HG02973 (cell line): ENCODE data around the gene TFRC.
"Not testable (repeated sequence)": the region's sequence is repeated elsewhere in the genome, so short reads cannot be mapped to it uniquely, and the experiment has no call there.

ENCODE experiments used
- ATAC-seq: cut with Tn5 transposase; IDR thresholded peaks from one replicate; pipeline ENCODE4 v1.9.1; 2021; ENCODE audit warnings: moderate library complexity; ENCODE audit not compliant: unreplicated experiment

The TFRC gene

GRCh38 chr3:196007744-196008335 lies 74.0 kb downstream of the TFRC start:
- no peak for ATAC-seq

- not testable (repeated sequence) for ATAC-seq
These were observed 76.6 kb downstream of the TFRC start for GRCh38 chr3:196005338-196005737.

- ATAC-seq = not testable (repeated sequence)
These were observed 77.4 kb downstream of the TFRC start for GRCh38 chr3:196004359-196005052.

- ATAC-seq = no peak
These were observed 78.3 kb downstream of the TFRC start for GRCh38 chr3:196003611-196004010.

GRCh38 chr3:196002721-196003120 lies 79.2 kb downstream of the TFRC start:
- ATAC-seq = not testable (repeated sequence)

- ATAC-seq = not testable (repeated sequence)
These were observed 80.7 kb downstream of the TFRC start for GRCh38 chr3:196001240-196001639.

GRCh38 chr3:196000360-196000950 lies 81.4 kb downstream of the TFRC start:
- ATAC-seq = not testable (repeated sequence)

- ATAC-seq = no peak
These were observed 82.0 kb downstream of the TFRC start for GRCh38 chr3:195999896-196000295.
